ENCODE measurements around the gene FAU.

The FAU gene

DNA sequence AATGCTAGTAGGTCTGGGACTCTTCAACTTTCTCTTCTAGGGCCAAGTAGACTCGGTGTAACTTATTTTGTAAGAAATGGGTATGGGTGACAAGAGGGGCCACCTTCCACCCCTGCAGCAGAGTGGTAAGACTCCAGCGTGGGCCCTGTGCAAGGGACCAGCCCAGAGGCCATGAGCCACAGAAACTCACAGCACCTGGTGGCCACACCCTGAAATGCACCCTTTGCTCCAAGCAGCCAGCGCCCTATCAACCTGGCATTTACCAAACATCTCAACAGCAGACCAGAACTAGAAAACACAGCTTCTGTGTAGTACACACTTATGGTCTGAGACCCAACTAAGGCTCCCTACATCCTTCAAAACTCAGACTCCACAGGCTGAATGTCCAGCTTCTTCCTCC, 43.8 kb downstream of the FAU start:
- DNase-seq (ENCODE audit: low read depth) = peak; percentile 56

- no peak for DNase-seq (ENCODE audit: low read depth)
Measured at GRCh38 chr11:65077451-65077850, 44.5 kb downstream of the FAU start.

DNA sequence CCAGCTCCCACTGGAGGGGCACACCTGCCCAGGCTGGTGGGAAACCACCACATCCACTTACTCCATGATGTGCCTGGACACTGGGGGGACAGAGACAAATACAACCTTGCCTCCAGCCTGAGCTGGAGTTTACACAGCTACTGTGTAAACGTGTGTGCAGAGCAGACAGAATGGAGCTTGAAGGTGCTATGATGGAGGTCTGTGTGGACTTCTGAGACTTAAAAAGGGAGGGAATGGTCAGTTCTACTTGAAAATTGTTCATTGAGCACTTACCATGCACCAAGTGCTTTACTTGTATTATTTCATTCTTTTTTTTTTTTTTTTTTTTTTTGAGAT, 49.3 kb downstream of the FAU start:
- no peak for DNase-seq (ENCODE audit: low read depth)

- DNase-seq (ENCODE audit: low read depth) = no peak
Measured at GRCh38 chr11:65071907-65072630, 49.9 kb downstream of the FAU start.

All from activated T-helper 9 cell treated with anti-CD3 and anti-CD28 coated beads, Interleukin-2, amount 50 U/mL, for 16 hours (primary cell).